Endothelial cell of umbilical vein (primary cell): Measurements from ENCODE around the gene CALN1. TPM values are rescaled to one million over a fixed set of nuclear protein-coding genes. Genes with fewer than 3 reads are reported as not detected.

Source experiments
- BruUV-seq: library from RNA; stranded (reverse); fragments of 400-500 nt; replicated peaks from 2 replicates; lab custom pipeline; 2021; lab: Mats Ljungman, UMichigan
- CTCF ChIA-PET: fragments of 300-600, 350-600 bp; sonication (Branson Sonifier 250); formaldehyde crosslinking; loops from one replicate; lab custom pipeline; 2021; ENCODE audit warnings: antibody characterized with exemption, inconsistent platforms; lab: Charles Lee
- POLR2A ChIA-PET: fragments of 300-600, 350-600 bp; sonication (Branson Sonifier 250); formaldehyde crosslinking; loops from one replicate; lab custom pipeline; 2021; ENCODE audit warnings: antibody characterized with exemption, inconsistent platforms; lab: Charles Lee
- DNase-seq: peaks from one replicate; pipeline ENCODE4 v3.0.0-alpha.2; 2011; ENCODE audit warnings: low read depth, low spot score
- FAIRE-seq: peaks from 2 replicates; lab custom pipeline; 2011; peaks lifted over from hg19 to GRCh38; lab: Jason Lieb, UNC
- H2AFZ ChIP-seq: 2 replicates; pipeline ENCODE4 v1.6.0; 2012; ENCODE audit warnings: low read depth, low read length, control low read depth, inconsistent platforms
- H3K27ac ChIP-seq: 2 replicates; pipeline ENCODE4 v1.5.1; 2011; ENCODE audit warnings: low read depth, mild to moderate bottlenecking, control low read depth, low read length, moderate library complexity; ENCODE audit not compliant: insufficient read depth
- H3K27me3 ChIP-seq, 2 experiments: 2 replicates each; pipeline versions ENCODE4 v1.6.0 to v1.6.1; 2011; ENCODE audit warnings: low read length in 2 of 2, mixed read lengths in 1 of 2; ENCODE audit not compliant: control insufficient read depth in 2 of 2, insufficient read depth in 2 of 2
- H3K36me3 ChIP-seq, 2 experiments: 2 replicates in 1 of 2; 3 replicates in 1 of 2; pipeline ENCODE4 v1.5.1; 2011; ENCODE audit warnings: low read length in 2 of 2, mild to moderate bottlenecking in 1 of 2, moderate library complexity in 1 of 2; ENCODE audit not compliant: control insufficient read depth in 2 of 2, insufficient read depth in 2 of 2; ENCODE audit errors: extremely low read depth in 1 of 2
- H3K4me1 ChIP-seq: 3 replicates; pipeline ENCODE4 v1.5.1; 2011; ENCODE audit warnings: mild to moderate bottlenecking, low read length; ENCODE audit not compliant: control insufficient read depth, insufficient read depth; ENCODE audit errors: extremely low read depth
- H3K4me2 ChIP-seq: 2 replicates; pipeline ENCODE4 v1.6.1; 2011; ENCODE audit warnings: low read length, control low read depth, mixed read lengths; ENCODE audit not compliant: insufficient read depth
- H3K4me3 ChIP-seq, 3 experiments: fragments of 200-600 bp in 1 of 3; sonication (generic), shearing (Covaris generic) in 1 of 3; replicated peaks in 1 of 3; 2 replicates each; pipeline ENCODE4 v1.5.1; 2011 to 2016; ENCODE audit warnings: control low read depth in 3 of 3, low read length in 3 of 3, mild to moderate bottlenecking in 2 of 3, inconsistent platforms in 1 of 3, low read depth in 1 of 3, moderate library complexity in 1 of 3; ENCODE audit not compliant: insufficient read depth in 1 of 3
- H3K79me2 ChIP-seq: 2 replicates; pipeline ENCODE4 v1.6.0; 2012; ENCODE audit warnings: low read length, inconsistent platforms; ENCODE audit not compliant: control insufficient read depth, insufficient read depth
- H3K9ac ChIP-seq: replicated peaks from 2 replicates; pipeline ENCODE3; 2011; ENCODE audit warnings: low read length, control low read depth; ENCODE audit not compliant: insufficient read depth; ENCODE audit errors: extremely low read depth
- H3K9me1 ChIP-seq: replicated peaks from 3 replicates; pipeline ENCODE4 v1.6.0; 2011; ENCODE audit warnings: mild to moderate bottlenecking, low read length; ENCODE audit not compliant: control insufficient read depth, insufficient read depth; ENCODE audit errors: extremely low read depth
- H3K9me3 ChIP-seq: replicated peaks from 2 replicates; pipeline ENCODE4 v1.5.1; 2012; ENCODE audit warnings: low read length, inconsistent platforms; ENCODE audit not compliant: control insufficient read depth, insufficient read depth
- H4K20me1 ChIP-seq: replicated peaks from 2 replicates; pipeline ENCODE3; 2011; ENCODE audit warnings: mild to moderate bottlenecking, low read length; ENCODE audit not compliant: control insufficient read depth, insufficient read depth; ENCODE audit errors: extremely low read depth
- CTCF ChIP-seq, 2 donors: IDR thresholded peaks; 1 replicate in 1 of 2; 2 replicates in 1 of 2; pipeline ENCODE4 v1.5.1; 2011; ENCODE audit warnings: low read length in 2 of 2, mild to moderate bottlenecking in 2 of 2, moderate library complexity in 2 of 2, control low read depth in 1 of 2, inconsistent platforms in 1 of 2, low read depth in 1 of 2; ENCODE audit not compliant: insufficient read depth in 1 of 2; ENCODE audit errors: extremely low read depth in 1 of 2
- EZH2 ChIP-seq: IDR thresholded peaks from 2 replicates; pipeline ENCODE4 v1.6.1; 2012; ENCODE audit warnings: borderline replicate concordance, low read depth, mild to moderate bottlenecking, moderate library complexity, low read length, inconsistent platforms; ENCODE audit not compliant: severe bottlenecking
- FOS ChIP-seq: IDR thresholded peaks from 2 replicates; pipeline ENCODE4 v1.6.1; 2011; ENCODE audit warnings: mild to moderate bottlenecking, low read length, moderate library complexity, borderline replicate concordance; ENCODE audit not compliant: insufficient read depth
- GATA2 ChIP-seq: IDR thresholded peaks from 2 replicates; pipeline ENCODE4 v1.7.0; 2011; ENCODE audit warnings: low read depth, mild to moderate bottlenecking, moderate library complexity, mixed read lengths, low read length; ENCODE audit not compliant: insufficient read length, insufficient read depth
- JUN ChIP-seq: IDR thresholded peaks from 2 replicates; pipeline ENCODE4 v1.6.1; 2011; ENCODE audit warnings: borderline replicate concordance, low read depth; ENCODE audit not compliant: insufficient read length, insufficient read depth
- MAX ChIP-seq: IDR thresholded peaks from 2 replicates; pipeline ENCODE4 v1.6.1; 2011; ENCODE audit not compliant: insufficient read depth, insufficient read length
- MYC ChIP-seq: IDR thresholded peaks from one replicate; pipeline ENCODE4 v1.6.1; 2011; ENCODE audit warnings: mild to moderate bottlenecking, low read depth, low read length
- POLR2A ChIP-seq: IDR thresholded peaks from 2 replicates; pipeline ENCODE4 v1.6.1; 2012; ENCODE audit warnings: low read depth, mild to moderate bottlenecking, control low read depth, low read length
- POLR2AphosphoS5 ChIP-seq: IDR thresholded peaks from 2 replicates; pipeline ENCODE4 v1.6.1; 2012; ENCODE audit warnings: low read depth, mild to moderate bottlenecking, control low read depth, low read length, moderate library complexity; ENCODE audit not compliant: insufficient read depth
- dilution Hi-C: fragments of 300-500 bp; cut with MboI; formaldehyde crosslinking; loops from one replicate; pipeline ENCODE4 v1.15.0; 2019; ENCODE audit warnings: low sequenced_read_pairs; ENCODE audit not compliant: extremely low pct_ligation_motif_present
- intact Hi-C: fragments of 100-400 bp; cut with micrococcal nuclease; formaldehyde crosslinking; loops from one replicate; pipeline ENCODE4 v1.10.0; 2022
- polyA plus RNA-seq, 4 experiments: library from polyadenylated mRNA; depleted of rRNA in 3 of 4; stranded (reverse) in 3 of 4; unstranded in 1 of 4; fragments of >200 nt; gene quantifications; 2 replicates each; pipeline versions ENCODE4 v1.2.1 to v1.2.3, GENCODE V29; 2011 to 2012; ENCODE audit warnings: missing spikeins in 1 of 4
- total RNA-seq: library from RNA; stranded (reverse); gene quantifications from 2 replicates; pipeline ENCODE4 v1.2.3, GENCODE V29; 2021

CALN1 gene
- total and polyA plus RNA-seq, 2 donors (not counting 3 experiments of a cell fraction or from before 2014, with no cell fraction given), result not detected

GRCh38 chr7:72325561-72325960 is 86.6 kb downstream of the CALN1 start:
- no peak for FAIRE-seq
- H3K79me2 ChIP-seq, result no peaks in the 10 kb centered on the region
- dilution Hi-C loops, result no loop called here
- no peaks in the 10 kb centered on the region for H4K20me1 ChIP-seq
- no TSS peak for BruUV-seq
- no peaks in the 10 kb centered on the region for H3K36me3 ChIP-seq
- intact Hi-C loops, result no loop called here
- no peak overlapping the region for H3K27ac ChIP-seq
- no peak overlapping the region for H3K4me3 ChIP-seq
- H3K9me1 ChIP-seq, result no peaks in the 10 kb centered on the region
- ChIA-PET CTCF (no interaction called here), POLR2A (no interaction called here)
- H2AFZ ChIP-seq, result no peak overlapping the region
- no peaks in the 10 kb centered on the region for H3K9me3 ChIP-seq
- no peaks in the 10 kb centered on the region for H3K27me3 ChIP-seq
- no peak overlapping the region for H3K9ac ChIP-seq
- no peaks in the 10 kb centered on the region for H3K4me1 ChIP-seq
- no peak overlapping the region for H3K4me2 ChIP-seq
- DNase-seq, result no peak
- no peak for TF ChIP-seq POLR2A
- no peak for TF ChIP-seq EZH2
- no peak for TF ChIP-seq MAX
- no peak for TF ChIP-seq MYC
- no peak for TF ChIP-seq CTCF (IDR thresholded peaks at IDR 0.05; ENCODE audit: extremely low read depth in 1 of 2, insufficient read depth in 1 of 2, low read depth in 1 of 2, low read length in 2 of 2)
- no peak for TF ChIP-seq JUN
- TF ChIP-seq GATA2, result no peak
- no peak for TF ChIP-seq POLR2AphosphoS5
- TF ChIP-seq FOS, result no peak
